SK-N-SH (cell line): ENCODE results near the gene ACAP1.

Source experiments
- CTCF ChIP-seq: fragments of 200-600 bp; sonication (generic); IDR thresholded peaks from 2 replicates; pipeline ENCODE4 v1.6.1; 2017; ENCODE audit warnings: antibody characterized with exemption, mild to moderate bottlenecking, moderate library complexity
- FOXM1 ChIP-seq: IDR thresholded peaks from 2 replicates; pipeline ENCODE4 v1.4.0; 2012; ENCODE audit warnings: low read depth, mild to moderate bottlenecking
- GATA2 ChIP-seq: sonication (generic); formaldehyde crosslinking; IDR thresholded peaks from 2 replicates; pipeline ENCODE4 v1.5.0; 2020; ENCODE audit warnings: mild to moderate bottlenecking, missing genetic modification reagents
- MAX ChIP-seq: IDR thresholded peaks from 2 replicates; pipeline ENCODE4 v1.4.0; 2012; ENCODE audit warnings: low read depth
- PBX3 ChIP-seq: IDR thresholded peaks from 2 replicates; pipeline ENCODE4; 2012
- POLR2AphosphoS5 ChIP-seq: IDR thresholded peaks from 2 replicates; pipeline ENCODE4 v1.6.1; 2012; ENCODE audit warnings: low read depth, low read length
- RCOR1 ChIP-seq: fragments of 150-350 bp; IDR thresholded peaks from 2 replicates; pipeline ENCODE4 v1.6.1; 2017; ENCODE audit warnings: antibody characterized with exemption, low read length
- REST ChIP-seq: IDR thresholded peaks from 2 replicates; pipeline ENCODE4 v1.6.1; 2012; ENCODE audit warnings: mild to moderate bottlenecking, low read depth, low read length, moderate library complexity
- SIN3A ChIP-seq: IDR thresholded peaks from 2 replicates; pipeline ENCODE4 v1.6.1; 2012; ENCODE audit warnings: low read depth, mild to moderate bottlenecking, low read length, moderate library complexity, borderline replicate concordance
- TCF12 ChIP-seq: IDR thresholded peaks from 2 replicates; pipeline ENCODE4 v1.4.0; 2012
- USF1 ChIP-seq: IDR thresholded peaks from 2 replicates; pipeline ENCODE4 v1.4.0; 2012; ENCODE audit warnings: low read depth, borderline replicate concordance
- YY1 ChIP-seq: IDR thresholded peaks from 2 replicates; pipeline ENCODE4 v1.4.0; 2012; ENCODE audit warnings: low read depth, mild to moderate bottlenecking
- ZBTB33 ChIP-seq: IDR thresholded peaks from 2 replicates; pipeline ENCODE4 v1.4.0; 2012; ENCODE audit warnings: low read depth, borderline replicate concordance

- TF ChIP-seq TCF12 (no peak), CTCF (no peak), RCOR1 (no peak), PBX3 (no peak), ZBTB33 (no peak), MAX (no peak), YY1 (no peak), SIN3A (no peak), GATA2 (no peak), FOXM1 (no peak), REST (no peak), USF1 (no peak), POLR2AphosphoS5 (no peak)
Observed at GRCh38 chr17:7357381-7357780, 21.1 kb downstream of the ACAP1 start.
